Prostate gland (tissue), 2 donors: ENCODE measurements around the gene CA5A.

ENCODE experiments used
- CTCF ChIP-seq, 4 experiments: fragments of 200-600 bp in 2 of 4; fragments of 450-650 bp in 2 of 4; sonication (generic) in 2 of 4; IDR thresholded peaks; 1 replicate in 3 of 4; 2 replicates in 1 of 4; pipeline ENCODE4 v1.5.1; 2016 to 2019; ENCODE audit warnings: antibody characterized with exemption in 4 of 4, mild to moderate bottlenecking in 2 of 4, moderate library complexity in 2 of 4
- POLR2A ChIP-seq: fragments of 450-650 bp; IDR thresholded peaks from one replicate; pipeline ENCODE4 v1.6.1; 2016; ENCODE audit warnings: antibody characterized with exemption, mild to moderate bottlenecking

GRCh38 chr16:87850009-87851006, 86.0 kb downstream of the CA5A start:
- TF ChIP-seq CTCF (IDR thresholded peaks at IDR 0.05): peak; percentile 80 to 98 (median 89)
- TF ChIP-seq POLR2A: no peak
